HG03159 (cell line): ENCODE results near the gene REEP1.

ENCODE experiments used
- ATAC-seq: cut with Tn5 transposase; IDR thresholded peaks from one replicate; pipeline ENCODE4 v1.9.1; 2021; ENCODE audit warnings: mild to moderate bottlenecking, moderate library complexity; ENCODE audit not compliant: unreplicated experiment

REEP1 gene

GRCh38 chr2:86226636-86227520, 110.5 kb downstream of the REEP1 start:
- no peak for ATAC-seq

GRCh38 chr2:86226070-86226469, 111.4 kb downstream of the REEP1 start:
- no peak for ATAC-seq

- peak; percentile 67 for ATAC-seq
Measured at GRCh38 chr2:86225581-86225980, 111.8 kb downstream of the REEP1 start.

GRCh38 chr2:86224645-86225355, 112.6 kb downstream of the REEP1 start:
- ATAC-seq, result no peak

GRCh38 chr2:86223927-86224560, 113.4 kb downstream of the REEP1 start:
- no peak for ATAC-seq

- no peak for ATAC-seq
Measured at GRCh38 chr2:86223140-86223926, 114.1 kb downstream of the REEP1 start.

- ATAC-seq, result no peak
Measured at GRCh38 chr2:86221066-86221684, 116.3 kb downstream of the REEP1 start.

- no peak for ATAC-seq
Measured at GRCh38 chr2:86219896-86220295, 117.5 kb downstream of the REEP1 start.

- no peak for ATAC-seq
Measured at GRCh38 chr2:86218124-86218523, 119.3 kb downstream of the REEP1 start.

GRCh38 chr2:86216575-86217555, 120.6 kb downstream of the REEP1 start:
- no peak for ATAC-seq

- no peak for ATAC-seq
Measured at GRCh38 chr2:86214503-86214832, 123.0 kb downstream of the REEP1 start.

GRCh38 chr2:86213699-86214502, 123.5 kb downstream of the REEP1 start:
- no peak for ATAC-seq

- no peak for ATAC-seq
Measured at GRCh38 chr2:86213056-86213455, 124.4 kb downstream of the REEP1 start.

- no peak for ATAC-seq
Measured at GRCh38 chr2:86211796-86212188, 125.6 kb downstream of the REEP1 start.

- ATAC-seq, result no peak
Measured at GRCh38 chr2:86211033-86211795, 126.2 kb downstream of the REEP1 start.

GRCh38 chr2:86204458-86204857, 133.0 kb downstream of the REEP1 start:
- no peak for ATAC-seq

GRCh38 chr2:86203614-86204013, 133.8 kb downstream of the REEP1 start:
- no peak for ATAC-seq

GRCh38 chr2:86202702-86203101, 134.7 kb downstream of the REEP1 start:
- no peak for ATAC-seq
